ENCODE results near the gene CHIA. TPM values are rescaled to one million over a fixed set of nuclear protein-coding genes. Genes with fewer than 3 reads are reported as not detected.

CHIA gene
- total RNA-seq, 1 donor from 2014 or later, result not detected

- H3K4me3 Mint-ChIP-seq (ENCODE audit: unreplicated experiment), result no peak overlapping the region
- no peaks in the 10 kb centered on the region for H3K36me3 Mint-ChIP-seq (ENCODE audit: unreplicated experiment)
- H3K4me1 Mint-ChIP-seq (ENCODE audit: unreplicated experiment), result no peaks in the 10 kb centered on the region
- no peak overlapping the region for H3K27ac Mint-ChIP-seq (ENCODE audit: unreplicated experiment)
- DNase-seq (ENCODE audit: extremely low spot score, unreplicated experiment), result no peak
- peaks cover 15% of the 10 kb centered on the region for H3K27me3 Mint-ChIP-seq (ENCODE audit: unreplicated experiment)
- no peak for TF ChIP-seq CTCF (IDR thresholded peaks at IDR 0.05)
- H3K9me3 Mint-ChIP-seq (ENCODE audit: unreplicated experiment), result no peaks in the 10 kb centered on the region
Measured at GRCh38 chr1:111267801-111268508, 22.7 kb upstream of the CHIA start.

- H3K27ac Mint-ChIP-seq (ENCODE audit: unreplicated experiment), result no peak overlapping the region
- no peak for DNase-seq (ENCODE audit: extremely low spot score, unreplicated experiment)
- no peak for TF ChIP-seq CTCF (IDR thresholded peaks at IDR 0.05)
- H3K36me3 Mint-ChIP-seq (ENCODE audit: unreplicated experiment), result no peaks in the 10 kb centered on the region
- H3K4me1 Mint-ChIP-seq (ENCODE audit: unreplicated experiment), result no peaks in the 10 kb centered on the region
- no peaks in the 10 kb centered on the region for H3K9me3 Mint-ChIP-seq (ENCODE audit: unreplicated experiment)
- no peak overlapping the region for H3K4me3 Mint-ChIP-seq (ENCODE audit: unreplicated experiment)
- H3K27me3 Mint-ChIP-seq (ENCODE audit: unreplicated experiment), result peaks cover 12% of the 10 kb centered on the region
Measured at GRCh38 chr1:111269825-111270406, 20.7 kb upstream of the CHIA start.

- no peak for TF ChIP-seq CTCF (IDR thresholded peaks at IDR 0.05)
- no peaks in the 10 kb centered on the region for H3K9me3 Mint-ChIP-seq (ENCODE audit: unreplicated experiment)
- H3K36me3 Mint-ChIP-seq (ENCODE audit: unreplicated experiment), result no peaks in the 10 kb centered on the region
- H3K4me3 Mint-ChIP-seq (ENCODE audit: unreplicated experiment), result no peak overlapping the region
- no peak overlapping the region for H3K27ac Mint-ChIP-seq (ENCODE audit: unreplicated experiment)
- H3K27me3 Mint-ChIP-seq (ENCODE audit: unreplicated experiment), result peaks cover 5% of the 10 kb centered on the region
- no peak for DNase-seq (ENCODE audit: extremely low spot score, unreplicated experiment)
- H3K4me1 Mint-ChIP-seq (ENCODE audit: unreplicated experiment), result no peaks in the 10 kb centered on the region
Measured at GRCh38 chr1:111270771-111271463, 19.7 kb upstream of the CHIA start.

- DNase-seq (ENCODE audit: extremely low spot score, unreplicated experiment), result no peak
- Mint-ChIP-seq H3K27me3 (ENCODE audit: unreplicated experiment) (peaks cover under 1% of the 10 kb centered on the region), H3K4me3 (ENCODE audit: unreplicated experiment) (no peak overlapping the region), H3K36me3 (ENCODE audit: unreplicated experiment) (no peaks in the 10 kb centered on the region), H3K9me3 (ENCODE audit: unreplicated experiment) (no peaks in the 10 kb centered on the region), H3K4me1 (ENCODE audit: unreplicated experiment) (no peaks in the 10 kb centered on the region), H3K27ac (ENCODE audit: unreplicated experiment) (no peak overlapping the region)
- TF ChIP-seq CTCF (IDR thresholded peaks at IDR 0.05), result no peak
Measured at GRCh38 chr1:111271464-111271801, 19.2 kb upstream of the CHIA start.

- no peaks in the 10 kb centered on the region for H3K9me3 Mint-ChIP-seq (ENCODE audit: unreplicated experiment)
- H3K4me3 Mint-ChIP-seq (ENCODE audit: unreplicated experiment), result no peak overlapping the region
- DNase-seq (ENCODE audit: extremely low spot score, unreplicated experiment), result no peak
- H3K27ac Mint-ChIP-seq (ENCODE audit: unreplicated experiment), result no peak overlapping the region
- H3K36me3 Mint-ChIP-seq (ENCODE audit: unreplicated experiment), result no peaks in the 10 kb centered on the region
- no peaks in the 10 kb centered on the region for H3K27me3 Mint-ChIP-seq (ENCODE audit: unreplicated experiment)
- H3K4me1 Mint-ChIP-seq (ENCODE audit: unreplicated experiment), result no peaks in the 10 kb centered on the region
- no peak for TF ChIP-seq CTCF (IDR thresholded peaks at IDR 0.05)
Measured at GRCh38 chr1:111272081-111272480, 18.6 kb upstream of the CHIA start.

All from osteocyte (in vitro differentiated cells).